Measurements from ENCODE around the gene SPATA2L.

Gene SPATA2L, protein sequence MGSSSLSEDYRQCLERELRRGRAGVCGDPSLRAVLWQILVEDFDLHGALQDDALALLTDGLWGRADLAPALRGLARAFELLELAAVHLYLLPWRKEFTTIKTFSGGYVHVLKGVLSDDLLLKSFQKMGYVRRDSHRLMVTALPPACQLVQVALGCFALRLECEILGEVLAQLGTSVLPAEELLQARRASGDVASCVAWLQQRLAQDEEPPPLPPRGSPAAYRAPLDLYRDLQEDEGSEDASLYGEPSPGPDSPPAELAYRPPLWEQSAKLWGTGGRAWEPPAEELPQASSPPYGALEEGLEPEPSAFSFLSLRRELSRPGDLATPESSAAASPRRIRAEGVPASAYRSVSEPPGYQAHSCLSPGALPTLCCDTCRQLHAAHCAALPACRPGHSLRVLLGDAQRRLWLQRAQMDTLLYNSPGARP

DNA sequence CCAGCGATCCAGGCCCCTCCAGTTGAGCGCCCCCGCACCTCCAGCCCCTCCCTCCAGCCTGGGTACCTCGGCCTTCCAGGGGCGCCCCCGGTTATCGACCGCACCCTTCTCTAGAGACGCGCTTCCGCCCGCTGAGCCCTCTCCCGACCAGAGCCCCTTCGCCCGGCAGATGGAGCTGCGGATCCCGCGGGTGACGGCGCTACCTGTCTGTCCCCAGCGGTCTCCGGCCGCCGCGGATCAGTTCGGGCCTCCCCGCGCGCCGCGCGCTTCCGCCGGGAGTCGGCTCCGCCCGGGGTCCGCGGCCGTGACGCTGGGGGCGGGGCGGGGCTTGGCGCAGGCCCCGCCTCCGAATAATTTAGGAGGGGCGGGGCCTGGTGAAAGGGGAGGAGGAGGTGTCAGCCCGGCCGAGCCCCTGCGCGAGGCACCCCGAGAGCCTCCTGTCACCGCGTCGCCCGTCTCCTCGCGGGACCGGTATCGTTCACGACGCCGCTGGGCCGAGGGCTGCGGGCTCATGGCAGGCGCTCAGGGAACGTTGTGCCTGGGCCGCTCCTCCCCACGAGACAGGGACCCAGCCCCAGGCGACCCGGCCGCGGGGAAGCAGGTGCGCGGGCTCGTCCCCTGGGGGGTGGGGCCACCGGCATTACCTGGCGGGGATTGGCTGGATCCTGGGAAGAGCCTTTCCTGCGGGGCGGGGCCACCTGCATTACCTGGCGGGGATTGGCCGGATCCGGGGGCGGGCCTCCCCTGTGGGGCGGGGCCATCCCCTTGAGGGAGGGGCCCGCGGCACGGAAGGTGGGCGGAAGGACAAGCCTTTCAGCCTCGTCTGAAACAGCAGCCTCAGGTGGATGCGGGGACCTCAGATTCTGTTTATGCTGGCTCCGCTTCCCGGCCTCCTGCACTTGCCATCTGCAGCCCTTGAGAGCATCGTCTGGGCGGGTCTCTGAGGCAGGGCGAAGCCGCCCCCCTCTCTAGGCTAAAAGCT is at the start of gene SPATA2L:
Gene SPATA2L, minus strand, starts transcription at position 281 of the 982 bp plus-strand sequence. CDS start 473 bp downstream, outside the sequence.
- DNase-seq (ENCODE audit: low spot score) = peak; percentile 98

DNA sequence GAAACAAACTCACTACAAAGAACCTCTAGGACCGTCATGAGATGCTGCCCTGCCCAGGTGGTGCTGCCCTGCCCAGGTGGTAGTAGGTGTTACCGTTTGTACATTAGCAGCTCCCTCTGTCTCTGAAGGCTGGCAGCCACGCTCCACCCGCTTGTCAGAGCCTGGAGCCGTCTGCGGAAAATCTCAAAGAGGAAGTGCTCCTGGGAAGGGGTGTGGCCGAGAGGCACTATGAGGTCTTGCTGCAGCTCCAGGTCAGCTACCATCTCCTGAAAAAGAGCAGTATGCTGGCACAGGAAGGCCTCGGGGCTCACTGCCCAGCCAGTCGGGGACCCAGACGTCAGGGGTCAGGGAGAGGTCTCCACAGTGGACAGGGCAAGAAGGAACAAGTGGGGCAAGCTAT is 48.1 kb upstream of the SPATA2L start:
- no peak for DNase-seq (ENCODE audit: low spot score)

DNA sequence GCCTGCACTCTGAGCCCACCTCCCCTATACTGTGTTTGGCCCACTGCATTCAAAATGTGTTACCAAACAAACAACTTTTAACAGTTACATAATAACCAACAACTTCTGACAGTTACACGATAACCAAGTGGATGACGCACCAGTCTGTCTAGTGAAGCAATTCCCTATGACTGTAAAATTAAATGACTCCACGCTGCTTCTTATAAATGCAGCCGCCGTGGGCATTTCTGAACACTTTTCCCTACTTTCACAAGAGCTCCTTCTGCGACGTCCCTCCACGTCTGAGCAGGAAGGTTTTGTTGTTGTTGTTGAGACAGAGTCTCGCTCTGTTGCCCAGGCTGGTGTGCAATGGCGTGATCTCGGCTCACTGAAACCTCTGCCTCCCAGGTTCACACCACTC is 47.4 kb upstream of the SPATA2L start:
- no peak for DNase-seq (ENCODE audit: low spot score)

DNA sequence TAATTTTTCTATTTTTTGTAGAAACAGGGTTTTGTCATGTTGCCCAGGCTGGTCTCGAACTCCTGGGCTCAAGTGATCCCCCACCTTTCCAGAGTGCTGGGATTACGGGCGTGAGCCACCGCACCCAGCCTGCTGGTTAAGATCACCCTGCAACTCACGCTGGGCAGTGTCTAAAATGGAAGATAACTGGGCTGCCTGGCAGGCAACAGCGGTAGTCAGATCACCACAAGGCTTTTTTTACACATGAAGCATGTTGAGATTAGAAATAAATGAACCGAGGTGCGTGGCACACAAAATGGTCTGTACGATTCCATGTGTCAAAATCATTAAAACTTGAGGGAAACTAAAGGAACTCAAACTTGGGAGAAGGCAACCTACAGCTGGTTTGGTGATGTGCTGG is 46.6 kb upstream of the SPATA2L start:
- no peak for DNase-seq (ENCODE audit: low spot score)

DNA sequence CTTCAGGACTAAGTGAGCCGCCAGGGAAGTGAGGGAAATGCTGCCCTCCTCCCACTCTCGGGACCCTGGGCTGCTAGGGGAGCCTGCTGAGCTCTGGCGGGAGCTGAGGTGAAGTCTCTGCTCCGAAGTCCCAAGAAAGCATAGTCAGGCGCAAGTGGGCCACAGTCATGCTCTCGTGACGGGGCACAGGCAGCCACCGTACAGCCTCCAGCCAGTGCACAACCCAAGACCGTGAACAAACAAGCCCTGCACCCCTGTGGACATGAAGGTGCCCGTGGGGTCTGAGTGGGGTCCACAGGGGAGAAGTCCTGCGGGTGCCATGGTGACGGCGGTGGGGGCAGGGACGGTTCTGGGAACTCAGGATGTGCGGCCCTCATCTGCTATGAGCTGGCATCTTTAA is 44.5 kb upstream of the SPATA2L start:
- DNase-seq (ENCODE audit: low spot score) = no peak

DNA sequence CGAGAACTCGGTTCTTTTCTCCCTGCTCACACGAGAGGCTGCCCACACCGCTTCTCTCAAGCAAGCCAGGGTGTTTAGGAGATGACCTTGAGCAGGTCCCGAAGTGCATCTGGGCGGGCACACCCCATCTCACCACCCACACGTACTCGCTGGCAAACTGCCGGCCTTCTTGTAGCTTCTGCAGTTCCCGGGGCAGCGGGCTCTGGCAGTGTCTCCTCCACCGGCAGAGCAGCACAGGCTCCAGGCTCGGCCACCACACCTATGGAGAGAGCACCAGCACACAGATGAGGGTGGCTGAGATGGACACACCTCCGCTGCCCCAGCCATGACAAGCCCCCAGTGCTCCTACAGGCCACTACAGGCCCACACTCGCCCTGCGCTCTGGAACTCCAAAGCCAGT is 43.3 kb upstream of the SPATA2L start:
- no peak for DNase-seq (ENCODE audit: low spot score)

DNA sequence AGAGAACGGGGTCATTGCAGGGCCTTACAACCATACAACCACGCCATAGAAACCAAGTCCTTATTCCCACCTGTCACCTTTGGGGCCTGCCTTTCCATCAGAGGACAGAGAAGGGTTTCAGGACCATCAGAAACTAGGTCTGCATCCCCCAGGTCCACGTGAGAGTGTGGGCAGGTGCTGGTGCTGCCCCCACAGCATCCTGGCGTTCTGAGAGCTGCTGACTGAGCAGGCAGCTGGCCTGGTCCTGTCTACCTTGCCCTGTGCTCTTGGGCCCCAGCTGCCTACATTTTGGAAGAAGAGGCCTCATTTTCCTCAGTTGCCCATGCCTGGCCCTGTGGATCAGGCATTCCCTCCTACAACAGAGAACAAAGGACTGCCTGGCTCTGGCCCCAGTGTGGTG is 41.4 kb upstream of the SPATA2L start:
- no peak for DNase-seq (ENCODE audit: low spot score)

DNA sequence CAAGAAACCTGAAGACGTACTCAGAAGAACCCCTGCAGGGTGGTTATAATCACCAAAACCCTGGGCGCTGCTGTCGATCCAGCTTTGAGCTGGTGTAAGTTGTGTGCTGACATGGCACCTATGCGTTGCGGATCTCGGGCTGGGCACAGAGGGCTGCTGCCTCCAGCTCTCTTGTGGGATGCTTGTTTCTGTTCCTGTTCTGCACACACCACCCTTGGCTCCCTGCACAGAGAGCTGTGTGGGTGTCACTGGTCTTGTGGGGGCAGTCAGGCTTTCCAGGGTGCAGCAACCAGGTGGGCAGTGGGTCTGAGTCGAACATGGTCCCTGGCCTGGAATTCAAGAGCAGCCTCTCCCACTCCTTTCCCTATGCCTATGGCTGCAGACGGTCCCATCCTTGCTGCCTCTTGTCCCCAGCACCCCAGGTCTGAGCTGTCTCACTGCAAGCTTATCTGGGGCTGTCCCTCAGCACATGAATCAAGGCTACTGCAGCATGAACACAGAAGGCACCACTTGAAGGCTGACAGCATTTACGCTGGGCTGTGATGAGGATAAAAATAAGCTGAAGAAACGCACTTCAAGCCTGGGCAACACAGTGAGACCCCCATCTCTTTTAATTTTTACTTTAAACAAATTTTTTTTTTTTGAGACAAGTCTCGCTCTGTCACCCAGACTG is 40.0 kb upstream of the SPATA2L start:
- no peak for DNase-seq (ENCODE audit: low spot score)

DNA sequence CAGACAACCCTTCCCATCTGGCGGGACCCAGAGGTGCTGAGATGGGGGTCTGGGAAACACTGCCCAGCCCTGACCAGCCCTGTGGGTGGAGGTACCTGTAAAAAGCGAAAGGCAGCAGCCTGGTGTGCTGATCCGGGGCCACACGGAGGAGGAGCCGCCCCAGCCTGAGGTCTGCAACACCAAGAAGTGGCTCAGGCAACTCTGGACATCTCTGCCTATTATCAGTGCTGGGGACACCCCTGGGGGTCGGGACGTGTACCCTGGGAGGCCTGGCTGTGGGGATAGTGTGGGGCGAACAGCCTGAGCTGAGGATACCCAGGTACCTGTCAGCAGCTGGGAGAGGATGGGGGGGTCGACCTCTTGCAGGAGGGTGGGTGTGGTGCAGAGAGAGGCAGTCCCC is 37.9 kb upstream of the SPATA2L start:
- DNase-seq (ENCODE audit: low spot score) = no peak

DNA sequence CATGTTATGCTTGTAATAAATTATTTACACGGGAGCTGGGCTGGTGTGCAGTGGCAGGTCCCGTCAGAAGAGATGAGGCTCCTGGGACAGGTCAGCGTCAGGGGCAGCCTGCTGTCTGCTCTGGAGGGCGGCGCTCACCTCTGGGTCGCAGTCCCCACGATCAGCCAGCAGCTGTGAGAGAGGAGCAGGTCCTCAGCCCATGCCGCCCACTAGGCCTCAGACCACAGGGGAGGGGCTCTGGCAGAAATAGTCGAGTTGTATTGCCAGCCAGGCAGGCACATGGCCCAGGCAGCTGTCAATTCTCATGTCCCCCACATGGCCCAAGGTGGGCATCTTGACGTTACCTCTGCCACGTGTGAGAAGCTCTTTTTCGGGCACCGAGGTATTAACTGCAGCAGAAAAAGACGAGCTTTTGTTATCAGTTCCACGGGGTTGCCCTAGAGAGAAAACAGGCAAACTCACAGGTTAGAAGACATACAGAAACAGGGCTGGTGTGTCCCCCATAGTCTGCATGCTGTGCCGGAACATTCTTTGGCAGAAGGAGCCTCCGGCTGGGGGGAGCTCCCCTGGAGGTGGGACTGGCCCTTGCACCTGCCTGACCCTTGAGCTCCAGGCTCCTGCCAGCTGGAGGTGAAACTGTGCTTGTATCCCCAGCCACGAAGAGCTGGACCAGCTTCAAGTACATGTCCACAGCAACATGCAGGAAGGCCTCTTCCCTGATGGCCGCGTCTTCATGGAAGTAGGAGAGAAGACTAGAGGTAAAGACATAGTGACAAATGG is 37.2 kb upstream of the SPATA2L start:
- no peak for DNase-seq (ENCODE audit: low spot score)

DNA sequence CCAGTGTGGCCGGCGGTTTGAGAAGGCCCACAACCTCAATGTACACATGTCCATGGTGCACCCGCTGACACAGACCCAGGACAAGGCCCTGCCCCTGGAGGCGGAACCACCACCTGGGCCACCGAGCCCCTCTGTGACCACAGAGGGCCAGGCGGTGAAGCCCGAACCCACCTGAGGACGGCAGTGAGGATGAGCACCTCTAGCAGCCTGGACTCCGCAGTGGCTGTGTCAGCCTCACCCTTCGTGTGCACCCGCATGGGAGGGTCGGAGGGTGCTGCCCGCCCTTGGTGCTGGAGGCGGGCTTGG is 36.5 kb upstream of the SPATA2L start:
- DNase-seq (ENCODE audit: low spot score) = no peak

DNA sequence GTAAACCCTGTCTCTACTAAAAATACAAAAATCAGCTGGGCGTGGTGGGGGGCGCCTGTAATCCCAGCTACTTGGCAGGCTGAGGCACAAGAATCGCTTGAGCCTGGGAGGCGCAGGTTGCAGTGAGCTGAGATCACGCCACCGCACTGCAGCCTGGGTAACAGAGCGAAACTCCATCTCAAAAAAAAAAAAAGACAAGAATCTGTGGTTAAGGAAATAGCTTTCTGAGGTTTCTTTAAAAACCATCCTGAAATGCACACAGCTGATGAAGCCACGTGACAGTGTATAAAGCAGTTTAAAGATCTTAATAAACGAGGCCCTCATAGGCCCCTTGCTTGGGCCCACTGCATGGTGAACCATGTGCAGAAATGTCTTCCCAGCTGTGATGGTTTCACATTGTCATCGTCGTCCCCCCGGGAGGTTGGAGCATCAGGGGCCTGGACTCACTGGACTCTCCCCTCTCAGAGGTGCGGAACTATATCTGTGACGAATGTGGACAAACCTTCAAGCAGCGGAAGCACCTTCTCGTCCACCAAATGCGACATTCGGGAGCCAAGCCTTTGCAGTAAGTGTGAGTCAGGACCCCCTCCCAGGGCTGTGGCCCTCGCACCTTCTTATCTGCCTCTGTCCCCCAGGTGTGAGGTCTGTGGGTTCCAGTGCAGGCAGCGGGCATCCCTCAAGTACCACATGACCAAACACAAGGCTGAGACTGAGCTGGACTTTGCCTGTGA is 36.0 kb upstream of the SPATA2L start:
- DNase-seq (ENCODE audit: low spot score) = no peak

DNA sequence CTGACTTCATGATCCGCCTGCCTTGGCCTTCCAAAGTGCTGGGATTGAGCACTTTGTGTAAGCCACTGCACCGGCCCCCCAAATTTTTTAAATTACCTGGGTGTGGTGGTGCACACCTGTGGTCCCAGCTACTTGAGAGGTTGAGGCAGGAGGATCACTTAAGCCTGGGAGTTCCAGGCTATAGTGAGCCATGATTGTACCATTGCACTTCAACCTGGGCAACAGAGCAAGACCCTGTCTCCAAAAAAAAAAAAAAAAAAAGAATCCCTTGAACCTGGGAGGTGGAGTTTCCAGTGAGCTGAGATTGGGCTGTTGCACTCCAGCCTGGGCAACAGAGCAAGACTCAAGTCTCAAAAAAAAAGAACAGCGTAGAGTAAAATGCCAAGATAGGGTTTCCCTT is 35.0 kb upstream of the SPATA2L start:
- DNase-seq (ENCODE audit: low spot score) = no peak

DNA sequence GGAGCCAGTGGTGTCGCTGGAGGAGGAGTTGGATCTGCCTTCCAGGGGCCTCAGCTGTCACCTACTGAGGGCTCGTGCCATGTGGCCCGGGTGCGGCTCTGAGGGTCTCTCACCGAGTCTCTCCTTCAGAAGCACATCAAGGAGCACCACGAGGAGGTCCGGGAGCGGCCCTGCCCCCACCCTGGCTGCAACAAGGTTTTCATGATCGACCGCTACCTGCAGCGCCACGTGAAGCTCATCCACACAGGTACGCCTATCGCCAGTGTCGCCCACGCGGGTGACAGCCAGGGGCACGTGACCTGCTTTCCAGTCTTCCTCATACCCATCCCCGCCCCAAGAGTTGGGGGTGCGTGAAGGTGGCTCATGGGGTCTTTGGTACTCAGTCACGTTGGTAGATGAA is 32.3 kb upstream of the SPATA2L start:
- no peak for DNase-seq (ENCODE audit: low spot score)

DNA sequence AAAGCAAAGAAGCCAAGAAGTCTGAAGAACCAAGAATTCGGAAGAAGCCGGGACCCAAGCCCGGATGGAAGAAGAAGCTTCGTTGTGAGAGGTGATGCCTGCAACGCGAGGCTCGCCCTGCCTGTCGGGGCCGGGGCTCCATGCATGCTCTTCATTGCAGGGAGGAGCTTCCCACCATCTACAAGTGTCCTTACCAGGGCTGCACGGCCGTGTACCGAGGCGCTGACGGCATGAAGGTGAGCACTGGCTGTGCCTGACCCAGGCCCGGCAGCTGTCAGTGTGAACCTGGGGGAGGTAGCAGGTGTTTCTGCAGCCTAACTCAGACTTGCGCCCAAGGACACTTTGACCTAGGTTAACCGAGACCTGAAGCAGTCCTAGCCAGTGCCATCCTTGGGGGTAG is 31.8 kb upstream of the SPATA2L start:
- DNase-seq (ENCODE audit: low spot score) = no peak

DNA sequence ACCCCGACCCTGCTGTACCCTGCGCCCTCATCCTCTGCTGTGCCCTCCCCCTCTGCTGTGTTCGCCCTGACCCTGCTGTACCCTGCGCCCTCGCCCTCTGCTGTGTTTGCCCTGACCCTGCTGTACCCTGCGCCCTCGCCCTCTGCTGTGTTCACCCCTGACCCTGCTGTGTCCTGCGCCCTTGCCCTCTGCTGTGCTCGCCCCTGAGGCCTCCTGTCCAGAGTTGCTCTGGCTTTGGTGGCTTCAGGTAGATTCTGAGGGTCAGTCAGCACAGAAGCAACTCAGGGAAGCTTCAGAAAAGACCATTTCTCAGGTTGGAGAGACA is 31.4 kb upstream of the SPATA2L start:
- DNase-seq (ENCODE audit: low spot score) = no peak

DNA sequence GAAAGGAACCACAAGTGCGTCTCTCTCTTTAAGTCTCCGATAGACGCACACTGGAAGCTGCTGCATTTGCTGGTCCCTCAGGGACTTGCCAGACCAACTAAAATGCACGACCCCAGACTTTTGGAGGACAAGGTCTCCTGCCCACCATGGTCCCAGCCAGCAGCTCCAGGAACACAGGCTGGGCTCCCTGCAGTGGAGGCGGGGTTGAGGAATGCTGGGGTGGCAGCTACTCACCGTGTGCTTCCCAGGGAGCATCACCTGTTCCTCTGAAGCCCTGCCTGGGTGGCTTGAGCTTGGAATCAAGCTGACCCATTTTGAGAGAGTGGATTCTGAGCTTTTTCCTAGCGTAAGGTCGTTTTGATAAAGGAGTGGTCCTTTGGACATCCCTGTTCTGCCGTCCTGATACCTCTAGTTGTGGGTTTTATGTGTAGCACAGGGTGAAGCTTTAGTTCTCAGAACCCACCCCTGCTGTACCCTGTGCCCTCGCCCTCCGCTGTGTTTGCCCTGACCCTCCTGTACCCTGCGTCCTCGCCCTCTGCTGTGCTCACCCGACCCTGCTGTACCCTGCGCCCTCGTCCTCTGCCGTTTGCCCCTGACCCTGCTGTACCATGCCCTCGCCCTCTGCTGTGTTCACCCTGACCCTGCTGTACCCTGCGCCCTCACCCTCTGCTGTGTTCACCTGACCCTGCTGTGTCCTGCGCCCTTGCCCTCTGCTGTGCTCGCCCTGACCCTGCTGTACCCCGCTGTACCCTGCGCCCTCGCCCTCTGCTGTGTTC is 30.8 kb upstream of the SPATA2L start:
- no peak for DNase-seq (ENCODE audit: low spot score)

DNA sequence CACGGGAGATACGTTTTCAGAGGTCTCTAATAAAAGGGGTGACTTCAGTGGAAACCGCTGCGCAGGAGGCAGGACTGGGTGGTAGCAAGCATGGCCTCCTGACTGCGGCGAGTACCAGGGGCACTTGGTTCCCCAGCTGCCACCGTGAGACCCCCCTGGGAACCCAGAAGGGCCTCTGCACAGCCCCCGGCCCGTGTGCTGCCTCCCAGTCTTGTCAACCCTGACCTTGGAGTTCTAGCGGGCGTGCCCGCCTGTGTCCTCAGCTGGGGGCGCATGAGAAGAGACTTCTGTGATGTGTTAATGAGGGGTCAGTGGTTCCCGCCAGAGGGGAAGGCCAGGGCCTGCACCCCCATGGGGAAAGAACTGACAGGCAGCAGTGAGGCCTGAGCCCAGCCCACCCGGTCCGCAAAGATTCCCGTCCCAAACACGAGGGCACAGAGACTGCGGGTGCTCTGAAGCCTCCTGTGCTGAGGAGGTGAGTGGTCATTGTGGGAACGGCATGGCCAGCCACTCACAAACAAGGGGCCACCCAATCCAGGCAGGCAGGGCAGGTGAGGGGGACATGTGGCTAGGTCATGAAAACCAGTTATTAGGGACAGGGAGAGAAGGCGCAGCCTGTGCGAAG is 29.2 kb upstream of the SPATA2L start:
- DNase-seq (ENCODE audit: low spot score) = no peak

DNA sequence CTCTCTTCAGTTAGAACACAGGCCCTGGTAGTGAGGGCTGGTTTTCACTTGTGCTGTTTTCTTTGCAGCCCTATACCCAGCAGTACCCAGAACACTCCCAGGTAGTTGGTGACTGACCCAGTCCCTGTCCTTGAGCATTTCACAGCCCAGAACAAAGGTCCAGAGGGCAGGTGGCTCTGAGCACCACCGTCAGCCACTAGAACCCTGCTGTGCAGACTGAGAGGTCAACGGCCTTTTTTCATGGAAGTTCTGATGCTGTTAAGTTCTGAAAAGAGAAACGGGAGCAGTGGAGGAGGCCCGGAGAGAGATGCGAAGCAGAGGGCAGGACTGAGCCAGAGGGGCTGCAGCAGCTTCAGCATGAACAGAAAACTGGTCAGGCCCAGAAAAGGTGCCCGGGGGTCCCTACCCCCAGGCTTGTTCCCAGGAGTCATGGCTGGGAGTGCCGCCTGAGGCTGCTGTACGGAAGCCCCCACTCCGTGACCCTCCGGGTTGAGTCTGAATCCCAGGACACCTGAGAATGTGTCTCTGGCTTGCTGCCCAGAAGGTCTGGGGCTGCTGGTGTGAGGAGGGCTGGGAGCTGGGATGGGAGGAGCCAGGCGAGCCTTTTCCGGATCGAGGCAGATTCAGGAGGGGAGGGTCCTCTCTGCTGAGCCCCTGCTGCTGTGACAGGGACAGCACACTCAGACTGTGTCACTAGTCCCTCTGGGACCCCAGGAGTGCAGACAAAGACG is 28.5 kb upstream of the SPATA2L start:
- DNase-seq (ENCODE audit: low spot score) = no peak
